Measurements from ENCODE around the gene SYNPO. TPM values are rescaled to one million over a fixed set of nuclear protein-coding genes. Genes with fewer than 3 reads are reported as not detected.
A peak's percentile ranks its signal among the peaks of the same experiment; 100 is the strongest.

SYNPO gene, protein sequence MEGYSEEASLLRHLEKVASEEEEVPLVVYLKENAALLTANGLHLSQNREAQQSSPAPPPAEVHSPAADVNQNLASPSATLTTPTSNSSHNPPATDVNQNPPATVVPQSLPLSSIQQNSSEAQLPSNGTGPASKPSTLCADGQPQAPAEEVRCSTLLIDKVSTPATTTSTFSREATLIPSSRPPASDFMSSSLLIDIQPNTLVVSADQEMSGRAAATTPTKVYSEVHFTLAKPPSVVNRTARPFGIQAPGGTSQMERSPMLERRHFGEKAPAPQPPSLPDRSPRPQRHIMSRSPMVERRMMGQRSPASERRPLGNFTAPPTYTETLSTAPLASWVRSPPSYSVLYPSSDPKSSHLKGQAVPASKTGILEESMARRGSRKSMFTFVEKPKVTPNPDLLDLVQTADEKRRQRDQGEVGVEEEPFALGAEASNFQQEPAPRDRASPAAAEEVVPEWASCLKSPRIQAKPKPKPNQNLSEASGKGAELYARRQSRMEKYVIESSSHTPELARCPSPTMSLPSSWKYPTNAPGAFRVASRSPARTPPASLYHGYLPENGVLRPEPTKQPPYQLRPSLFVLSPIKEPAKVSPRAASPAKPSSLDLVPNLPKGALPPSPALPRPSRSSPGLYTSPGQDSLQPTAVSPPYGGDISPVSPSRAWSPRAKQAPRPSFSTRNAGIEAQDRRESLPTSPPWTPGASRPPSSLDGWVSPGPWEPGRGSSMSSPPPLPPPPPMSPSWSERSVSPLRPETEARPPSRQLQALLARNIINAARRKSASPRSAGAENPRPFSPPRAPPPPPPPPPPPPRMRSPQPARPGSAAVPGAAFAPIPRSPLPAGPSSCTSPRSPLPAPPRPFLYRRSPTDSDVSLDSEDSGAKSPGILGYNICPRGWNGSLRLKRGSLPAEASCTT
- total RNA-seq (ENCODE audit: low replicate concordance) = 0.41 and 1.3 TPM in 2 replicates

DNA sequence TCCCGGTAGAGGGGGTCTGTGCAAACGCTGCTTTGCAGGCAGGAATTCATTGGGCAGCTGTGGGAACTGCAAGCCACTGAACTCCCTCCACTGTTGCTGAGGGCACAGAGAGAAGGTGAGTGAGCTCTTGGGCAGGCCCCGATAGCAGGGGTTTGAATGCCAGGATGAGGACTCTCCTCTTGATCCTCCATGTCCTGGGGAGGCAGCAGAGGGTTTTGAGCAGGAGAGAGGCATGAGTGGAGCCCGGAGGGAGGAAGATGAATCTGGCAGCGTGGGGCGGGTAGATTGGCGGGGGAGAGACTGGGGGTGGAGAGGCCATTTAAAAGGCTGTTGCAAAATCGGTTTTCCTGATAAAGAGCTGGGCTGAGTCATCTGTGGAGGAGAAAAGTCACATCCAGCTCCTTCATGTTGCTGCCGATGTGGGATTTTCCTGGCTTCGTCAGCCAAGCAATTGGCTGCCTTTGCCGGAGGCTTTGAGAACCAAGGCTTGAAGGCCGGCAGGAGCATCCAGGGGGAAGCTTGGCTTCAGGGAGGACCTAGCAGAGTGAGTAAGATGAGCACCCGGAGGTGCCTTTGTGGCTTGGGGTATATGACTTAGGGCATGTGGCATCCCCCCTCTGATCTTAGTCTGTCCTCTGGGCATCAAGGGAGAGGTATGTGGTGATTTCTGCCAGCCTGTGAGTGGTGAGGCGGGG lies at the start of gene SYNPO:
Gene SYNPO (plus strand): TSS at position 350 of the 695 bp plus-strand sequence. CDS start 7,616 bp downstream, outside the sequence.
- H3K4me1 ChIP-seq = peaks cover 63% of the 10 kb centered on the region
- H3F3A ChIP-seq (ENCODE audit: low read depth) = peaks cover 43% of the 10 kb centered on the region
- no peak within 1 kb of the TSS for H3K9ac ChIP-seq
- Mint-ChIP-seq H3K4me1 (peaks cover 65% of the 10 kb centered on the region), H3K36me3 (no peaks in the 10 kb centered on the region), H3K4me3 (peak within 1 kb of the TSS; percentile 14), H3K27ac (peak within 1 kb of the TSS; percentile 36), H3K9me3 (no peaks in the 10 kb centered on the region), H3K27me3 (ENCODE audit: insufficient read depth, low read depth) (peaks cover 15% of the 10 kb centered on the region)
- no peak within 1 kb of the TSS for H3K27ac ChIP-seq
- H3K4me3 ChIP-seq = no peak within 1 kb of the TSS
- no peaks in the 10 kb centered on the region for H3K9me3 ChIP-seq (ENCODE audit: low read depth)
- TF ChIP-seq, protein P1, sequence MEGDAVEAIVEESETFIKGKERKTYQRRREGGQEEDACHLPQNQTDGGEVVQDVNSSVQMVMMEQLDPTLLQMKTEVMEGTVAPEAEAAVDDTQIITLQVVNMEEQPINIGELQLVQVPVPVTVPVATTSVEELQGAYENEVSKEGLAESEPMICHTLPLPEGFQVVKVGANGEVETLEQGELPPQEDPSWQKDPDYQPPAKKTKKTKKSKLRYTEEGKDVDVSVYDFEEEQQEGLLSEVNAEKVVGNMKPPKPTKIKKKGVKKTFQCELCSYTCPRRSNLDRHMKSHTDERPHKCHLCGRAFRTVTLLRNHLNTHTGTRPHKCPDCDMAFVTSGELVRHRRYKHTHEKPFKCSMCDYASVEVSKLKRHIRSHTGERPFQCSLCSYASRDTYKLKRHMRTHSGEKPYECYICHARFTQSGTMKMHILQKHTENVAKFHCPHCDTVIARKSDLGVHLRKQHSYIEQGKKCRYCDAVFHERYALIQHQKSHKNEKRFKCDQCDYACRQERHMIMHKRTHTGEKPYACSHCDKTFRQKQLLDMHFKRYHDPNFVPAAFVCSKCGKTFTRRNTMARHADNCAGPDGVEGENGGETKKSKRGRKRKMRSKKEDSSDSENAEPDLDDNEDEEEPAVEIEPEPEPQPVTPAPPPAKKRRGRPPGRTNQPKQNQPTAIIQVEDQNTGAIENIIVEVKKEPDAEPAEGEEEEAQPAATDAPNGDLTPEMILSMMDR (IDR thresholded peaks at IDR 0.05) = no peak
- TF ChIP-seq EZH2phosphoT487 (IDR thresholded peaks at IDR 0.05) (no peak), EZH2 (IDR thresholded peaks at IDR 0.05) (no peak)
- H3K36me3 ChIP-seq = no peaks in the 10 kb centered on the region
- no peak for DNase-seq (ENCODE audit: low spot score)
- no peaks in the 10 kb centered on the region for H3K79me2 ChIP-seq (ENCODE audit: low read depth)
- no peaks in the 10 kb centered on the region for H3K27me3 ChIP-seq
- no peak within 1 kb of the TSS for H3K4me2 ChIP-seq
- peak within 1 kb of the TSS; percentile 23 for H2AFZ ChIP-seq (replicated peaks)
- H4K20me1 ChIP-seq (ENCODE audit: low read depth) = no peaks in the 10 kb centered on the region

DNA sequence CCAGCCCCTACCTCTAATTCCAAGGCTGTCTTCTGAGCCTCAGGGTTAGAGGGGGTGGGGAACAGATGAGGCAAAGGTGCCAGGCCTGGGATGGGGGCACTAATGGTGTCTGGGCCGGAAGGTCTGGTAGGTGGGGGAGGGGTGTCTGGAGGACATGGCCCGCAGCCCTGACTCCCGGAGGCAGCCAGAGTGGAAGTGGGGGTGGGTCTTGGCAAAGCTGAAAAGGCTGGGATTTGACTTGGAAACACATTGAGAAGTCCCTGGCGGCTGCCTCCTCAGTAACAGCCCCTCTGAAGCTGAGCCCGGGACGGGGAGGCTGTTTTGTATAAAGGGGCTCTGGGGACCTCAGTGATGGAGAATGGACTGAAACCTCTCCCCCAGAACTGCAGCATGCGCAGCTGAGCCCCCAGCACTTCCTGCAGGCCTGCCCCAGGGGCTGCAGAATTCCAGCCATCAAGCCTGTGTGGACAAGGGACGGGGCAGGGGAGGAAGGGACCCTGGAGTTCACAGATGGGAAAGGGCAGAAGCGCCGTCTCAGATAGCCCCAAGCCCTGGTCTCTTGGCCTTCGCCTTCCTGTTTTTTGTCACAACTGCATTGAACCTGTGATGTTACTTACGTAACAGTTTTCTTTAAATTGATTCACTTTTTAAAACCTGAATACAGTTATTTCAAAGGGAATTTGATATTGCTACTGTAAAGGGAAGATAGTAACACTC lies 49.3 kb upstream of the SYNPO start:
- Mint-ChIP-seq H3K27ac (no peak overlapping the region), H3K4me1 (peaks cover 37% of the 10 kb centered on the region)
- no peak overlapping the region for H3K9ac ChIP-seq

More for the DNA sequence above, 49.3 kb upstream of the SYNPO start:
- H3K79me2 ChIP-seq (ENCODE audit: low read depth) = no peaks in the 10 kb centered on the region
- H3K9me3 ChIP-seq (ENCODE audit: low read depth) = no peaks in the 10 kb centered on the region
- peak; percentile 65 for DNase-seq (ENCODE audit: low spot score)
- H3K36me3 ChIP-seq = no peaks in the 10 kb centered on the region
- peaks cover 7% of the 10 kb centered on the region for H3F3A ChIP-seq (ENCODE audit: low read depth)
- no peaks in the 10 kb centered on the region for H3K9me3 Mint-ChIP-seq
- TF ChIP-seq EZH2phosphoT487 (IDR thresholded peaks at IDR 0.05) (no peak), EZH2 (IDR thresholded peaks at IDR 0.05) (no peak)
- TF ChIP-seq, protein P1 (IDR thresholded peaks at IDR 0.05) = no peak
- H3K4me3 ChIP-seq = no peak overlapping the region
- peak overlapping the region; percentile 48 for H3K4me2 ChIP-seq
- H4K20me1 ChIP-seq (ENCODE audit: low read depth) = no peaks in the 10 kb centered on the region
- H3K36me3 Mint-ChIP-seq = no peaks in the 10 kb centered on the region
- peak overlapping the region; percentile 96 for H2AFZ ChIP-seq (replicated peaks)
- H3K4me1 ChIP-seq = peaks cover 24% of the 10 kb centered on the region
- no peak overlapping the region for H3K4me3 Mint-ChIP-seq
- H3K27ac ChIP-seq = no peak overlapping the region
- H3K27me3 ChIP-seq = no peaks in the 10 kb centered on the region
- H3K27me3 Mint-ChIP-seq (ENCODE audit: insufficient read depth, low read depth) = peaks cover 4% of the 10 kb centered on the region

All from neural progenitor cell (in vitro differentiated cells).